ENCODE data around the gene SARDH.

The SARDH gene

DNA sequence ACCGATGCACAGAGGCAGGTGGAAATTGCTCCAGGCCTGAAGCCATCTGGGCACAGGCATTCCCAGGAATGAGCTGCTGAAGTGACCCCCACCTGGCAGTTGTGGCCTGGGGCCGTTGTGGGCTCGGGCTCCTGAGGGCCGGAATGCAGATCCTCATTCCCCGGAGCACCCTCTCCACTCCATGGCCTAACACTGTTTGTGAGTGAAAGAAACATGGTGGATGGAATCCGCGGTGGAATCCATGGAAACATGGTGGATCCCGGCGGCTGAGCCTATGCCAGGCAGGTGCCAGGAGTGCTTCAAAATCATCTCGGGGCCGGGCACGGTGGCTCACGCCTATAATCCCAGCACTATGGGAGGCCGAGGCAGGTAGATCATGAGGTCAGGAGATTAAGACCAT is 3.6 kb upstream of the SARDH start:
- no peak overlapping the region for H3K4me3 ChIP-seq (ENCODE audit: low read depth, low read length)
- no peak for DNase-seq (ENCODE audit: low read depth)
- TF ChIP-seq, protein P1, sequence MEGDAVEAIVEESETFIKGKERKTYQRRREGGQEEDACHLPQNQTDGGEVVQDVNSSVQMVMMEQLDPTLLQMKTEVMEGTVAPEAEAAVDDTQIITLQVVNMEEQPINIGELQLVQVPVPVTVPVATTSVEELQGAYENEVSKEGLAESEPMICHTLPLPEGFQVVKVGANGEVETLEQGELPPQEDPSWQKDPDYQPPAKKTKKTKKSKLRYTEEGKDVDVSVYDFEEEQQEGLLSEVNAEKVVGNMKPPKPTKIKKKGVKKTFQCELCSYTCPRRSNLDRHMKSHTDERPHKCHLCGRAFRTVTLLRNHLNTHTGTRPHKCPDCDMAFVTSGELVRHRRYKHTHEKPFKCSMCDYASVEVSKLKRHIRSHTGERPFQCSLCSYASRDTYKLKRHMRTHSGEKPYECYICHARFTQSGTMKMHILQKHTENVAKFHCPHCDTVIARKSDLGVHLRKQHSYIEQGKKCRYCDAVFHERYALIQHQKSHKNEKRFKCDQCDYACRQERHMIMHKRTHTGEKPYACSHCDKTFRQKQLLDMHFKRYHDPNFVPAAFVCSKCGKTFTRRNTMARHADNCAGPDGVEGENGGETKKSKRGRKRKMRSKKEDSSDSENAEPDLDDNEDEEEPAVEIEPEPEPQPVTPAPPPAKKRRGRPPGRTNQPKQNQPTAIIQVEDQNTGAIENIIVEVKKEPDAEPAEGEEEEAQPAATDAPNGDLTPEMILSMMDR (conservative IDR thresholded peaks at IDR 0.05; ENCODE audit: low read depth, low read length), result no peak

DNA sequence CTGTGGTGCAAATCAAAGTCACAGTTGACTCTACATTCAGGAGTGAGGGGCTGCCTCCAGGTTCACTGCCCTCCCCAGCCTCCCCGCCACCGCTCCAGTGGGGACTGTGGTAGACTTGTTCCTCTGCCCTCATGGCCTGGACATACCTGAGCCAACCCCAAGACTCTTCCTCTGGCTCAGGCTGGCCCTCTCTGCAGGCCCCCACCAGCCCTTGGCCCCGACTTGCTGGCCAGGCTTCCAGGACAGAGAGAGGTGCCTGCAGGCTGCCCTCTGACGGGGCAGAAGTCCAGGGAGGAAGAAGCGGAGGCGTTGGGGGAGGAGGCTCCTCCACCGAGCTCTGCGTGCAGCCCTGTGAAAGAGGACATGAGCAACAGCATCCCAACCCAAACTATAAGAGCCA is 2.8 kb upstream of the SARDH start:
- TF ChIP-seq, protein P1 (conservative IDR thresholded peaks at IDR 0.05; ENCODE audit: low read depth, low read length), result no peak
- no peak for DNase-seq (ENCODE audit: low read depth)
- no peak overlapping the region for H3K4me3 ChIP-seq (ENCODE audit: low read depth, low read length)

DNA sequence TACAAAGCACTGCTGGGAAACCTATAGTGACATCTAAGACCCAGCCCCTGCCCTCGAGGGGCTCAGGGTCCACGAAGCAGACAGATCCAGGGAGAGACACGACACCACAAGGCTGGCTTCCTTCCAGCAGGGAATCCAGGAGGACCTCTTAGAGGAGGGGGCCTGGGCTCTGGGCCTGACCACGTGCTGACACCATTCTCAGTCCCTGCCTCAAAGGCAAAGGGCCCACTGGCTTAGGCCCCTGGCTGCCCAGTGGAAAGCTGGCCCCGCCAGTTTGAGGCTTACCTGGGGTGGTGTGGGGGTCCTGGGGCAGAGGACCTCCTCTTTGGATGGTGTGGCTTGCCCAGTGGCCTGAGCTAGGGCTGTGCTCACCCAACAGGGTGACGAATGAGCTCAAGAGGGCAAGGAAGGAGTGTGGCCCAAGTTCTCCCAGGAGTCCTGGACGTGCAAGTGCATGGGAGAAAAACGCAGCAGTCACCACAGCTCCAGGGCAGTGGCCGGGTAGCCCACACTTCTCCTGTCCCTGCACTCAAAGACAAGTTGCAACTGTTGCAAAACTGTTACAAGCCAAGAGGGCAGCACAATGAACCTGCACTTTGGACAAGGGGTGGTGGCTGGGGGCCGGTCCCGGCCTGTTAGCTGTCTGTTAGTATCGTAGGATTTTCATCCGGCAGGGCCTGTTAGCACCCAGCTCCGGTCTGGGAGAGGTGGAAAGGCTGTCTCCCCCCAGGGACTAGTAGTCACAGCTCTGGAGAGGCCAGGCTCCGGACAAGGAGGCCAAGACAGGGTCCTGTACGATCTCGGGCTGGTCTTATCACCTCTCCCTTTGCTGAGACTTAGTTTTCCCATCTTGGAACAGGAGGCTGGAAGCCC is 1.5 kb upstream of the SARDH start:
- DNase-seq (ENCODE audit: low read depth), result no peak
- H3K4me3 ChIP-seq (ENCODE audit: low read depth, low read length), result no peak overlapping the region
- TF ChIP-seq, protein P1 (conservative IDR thresholded peaks at IDR 0.05; ENCODE audit: low read depth, low read length), result no peak

- DNase-seq (ENCODE audit: low read depth), result no peak
- H3K4me3 ChIP-seq (ENCODE audit: low read depth, low read length), result no peak overlapping the region
- TF ChIP-seq, protein P1 (conservative IDR thresholded peaks at IDR 0.05; ENCODE audit: low read depth, low read length), result no peak
Observed at GRCh38 chr9:133738640-133739225, 581 bp upstream of the SARDH start.

GRCh38 chr9:133737071-133737773 is 930 bp downstream of the SARDH start:
- H3K4me3 ChIP-seq (ENCODE audit: low read depth, low read length), result no peak overlapping the region
- DNase-seq (ENCODE audit: low read depth), result no peak
- TF ChIP-seq, protein P1 (conservative IDR thresholded peaks at IDR 0.05; ENCODE audit: low read depth, low read length), result no peak

GRCh38 chr9:133735931-133736330 is 2.2 kb downstream of the SARDH start:
- H3K4me3 ChIP-seq (ENCODE audit: low read depth, low read length), result no peak overlapping the region
- TF ChIP-seq, protein P1 (conservative IDR thresholded peaks at IDR 0.05; ENCODE audit: low read depth, low read length), result no peak
- DNase-seq (ENCODE audit: low read depth), result no peak
